Measurements from ENCODE around the gene ZFP62. TPM values are rescaled to one million over a fixed set of nuclear protein-coding genes. Genes with fewer than 3 reads are reported as not detected.
"Not testable (repeated sequence)": the region's sequence is repeated elsewhere in the genome, so short reads cannot be mapped to it uniquely, and the experiment has no call there.

Gene ZFP62
- total and polyA plus RNA-seq, 2 of the 8 experiments (the other 6 are each of a cell fraction or from before 2014, with no cell fraction given) = 9.3 to 38.5 TPM

DNA sequence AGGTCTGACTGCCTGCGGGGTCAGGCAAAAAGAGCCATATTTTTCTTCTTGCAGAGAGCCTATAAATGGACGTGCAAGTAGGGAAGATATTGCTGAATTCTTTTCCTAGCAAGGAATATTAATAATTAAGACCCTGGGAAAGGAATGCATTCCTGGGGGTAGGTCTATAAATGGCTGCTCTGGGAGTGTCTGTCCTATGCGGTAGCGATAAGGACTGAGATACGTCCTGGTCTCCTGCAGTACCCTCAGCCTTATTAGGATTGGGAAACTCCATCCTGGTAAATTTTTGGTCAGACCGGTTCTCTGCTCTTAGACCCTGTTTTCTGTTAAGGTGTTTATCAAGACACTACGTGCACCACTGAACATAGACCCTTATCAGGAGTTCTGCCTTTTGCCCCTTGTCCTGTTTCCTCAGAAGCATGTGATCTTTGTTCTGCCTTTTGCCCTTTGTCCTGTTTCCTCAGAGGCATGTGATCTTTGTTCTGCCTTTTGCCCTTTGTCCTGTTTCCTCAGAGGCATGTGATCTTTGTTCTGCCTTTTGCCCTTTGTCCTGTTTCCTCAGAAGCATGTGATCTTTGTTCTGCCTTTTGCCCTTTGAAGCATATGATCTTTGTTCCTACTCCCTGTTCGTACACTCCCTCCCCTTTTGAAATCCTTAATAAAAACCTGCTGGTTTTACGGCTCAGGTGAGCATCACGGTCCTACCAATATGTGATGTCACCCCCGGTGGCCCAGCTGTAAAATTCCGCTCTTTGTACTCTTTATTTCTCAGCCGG is 32.1 kb downstream of the ZFP62 start:
- H3K4me1 ChIP-seq (replicated peaks in 1 of 4; ENCODE audit: control insufficient read depth in 3 of 4, insufficient read depth in 4 of 4, low read length in 3 of 4) = peaks cover 0 to 11% (median under 1%) of the 10 kb centered on the region in 4 experiments; a peak in 3 of 7 replicates
- H3K4me2 ChIP-seq (ENCODE audit: insufficient read depth in 1 of 2, low read depth in 2 of 2, low read length in 2 of 2); H4K91ac ChIP-seq (replicated peaks; ENCODE audit: insufficient read length, low read length); H3K23me2 ChIP-seq (ENCODE audit: low read depth, low read length); H3K27ac ChIP-seq (ENCODE audit: low read depth, low read length); H3K9ac ChIP-seq (replicated peaks in 1 of 4; ENCODE audit: extremely low read depth in 1 of 4, low read depth in 3 of 4, low read length in 3 of 4); H3K56ac ChIP-seq (replicated peaks; ENCODE audit: insufficient read length, low read depth, low read length); DNase-seq (ENCODE audit: low read depth in 1 of 2, low spot score in 2 of 2); H2BK5ac ChIP-seq (ENCODE audit: low read depth, low read length); H2BK20ac ChIP-seq (ENCODE audit: low read length); H4K20me1 ChIP-seq (replicated peaks in 1 of 2; ENCODE audit: control insufficient read depth in 1 of 2, insufficient read depth in 2 of 2, low read length in 2 of 2); H2BK120ac ChIP-seq (replicated peaks; ENCODE audit: low read depth, low read length); H2BK15ac ChIP-seq (ENCODE audit: low read length); H2AFZ ChIP-seq (ENCODE audit: low read length); H3K18ac ChIP-seq (ENCODE audit: extremely low read depth, low read length); H3K4ac ChIP-seq (replicated peaks; ENCODE audit: insufficient read length, low read depth, low read length); H3K79me1 ChIP-seq (ENCODE audit: low read depth, low read length); H3K79me2 ChIP-seq (ENCODE audit: control insufficient read depth in 1 of 2, insufficient read depth in 2 of 2, low read length in 2 of 2); H3K36me3 ChIP-seq (ENCODE audit: control insufficient read depth in 2 of 4, insufficient read depth in 4 of 4, low read length in 3 of 4); H4K8ac ChIP-seq (ENCODE audit: extremely low read depth, insufficient read depth, low read length); H3K23ac ChIP-seq (ENCODE audit: insufficient read length); H2AK5ac ChIP-seq (ENCODE audit: low read depth, low read length); H4K5ac ChIP-seq (ENCODE audit: insufficient read length, low read depth, low read length); H2BK12ac ChIP-seq (ENCODE audit: low read depth, low read length); FAIRE-seq; H3K4me3 ChIP-seq (ENCODE audit: extremely low read depth in 1 of 4, insufficient read depth in 2 of 4, low read depth in 3 of 4, low read length in 4 of 4); H3K14ac ChIP-seq (ENCODE audit: insufficient read length): not testable (repeated sequence)
- peak in 1 of 2 experiments; percentile 67; a peak in 1 of 3 replicates for TF ChIP-seq EP300 (IDR thresholded peaks at IDR 0.05; ENCODE audit: borderline replicate concordance in 1 of 2, low read depth in 2 of 2, low read length in 2 of 2)
- H3K27me3 ChIP-seq (replicated peaks in 1 of 4; ENCODE audit: control insufficient read depth in 3 of 4, extremely low read depth in 1 of 4, insufficient read depth in 3 of 4, low read length in 3 of 4) = peaks cover 5 to 31% (median 29%) of the 10 kb centered on the region in 4 experiments
- POLR2A ChIA-PET (ENCODE audit: partially characterized antibody) = interaction anchor here (1.0 to 1.1 kb wide), 2 partner anchors 39 to 410 kb away, joined by 3 read pairs; no protein-coding TSS in a partner anchor
- CTCF ChIA-PET (ENCODE audit: partially characterized antibody) = interaction anchor here (2.5 to 2.7 kb wide), 2 partner anchors 8 to 43 kb away, joined by 8 to 9 read pairs; no protein-coding TSS in a partner anchor
- 94% methylated on average over 13 of the region's 13 CpGs; no CpG with 5 or more reads in 1 of the 2 experiments for WGBS, 2 experiments (ENCODE audit: extremely low coverage in 1 of 2, insufficient coverage in 1 of 2, insufficient read length in 1 of 2, insufficient replicate concordance in 2 of 2, low coverage in 1 of 2, low lambda C conversion rate in 2 of 2, missing lambda C conversion rate in 1 of 2)
- H3K9me3 ChIP-seq (ENCODE audit: insufficient read depth in 2 of 2, low read depth in 1 of 2, low read length in 1 of 2) = peaks cover 11 to 13% of the 10 kb centered on the region in 2 experiments; a peak in 3 of 4 replicates

Data from H1 (cell line).